Trophoblast cell (in vitro differentiated cells and primary cell): Measurements from ENCODE around the gene FUT3. TPM values are rescaled to one million over a fixed set of nuclear protein-coding genes. Genes with fewer than 3 reads are reported as not detected.

Experiments
- DNase-seq, 2 donors: peaks; one replicate each; pipeline ENCODE4 v3.0.0-alpha.2; 2016
- H2AFZ ChIP-seq: 2 replicates; pipeline ENCODE4 v1.6.1; 2013; ENCODE audit warnings: low read length, moderate library complexity, mild to moderate bottlenecking; ENCODE audit not compliant: insufficient read depth, poor library complexity
- H2AK5ac ChIP-seq: 2 replicates; pipeline ENCODE4 v1.6.1; 2013; ENCODE audit warnings: mild to moderate bottlenecking, low read length
- H2BK120ac ChIP-seq: 2 replicates; pipeline ENCODE4 v1.6.1; 2013; ENCODE audit warnings: low read length, mild to moderate bottlenecking, moderate library complexity; ENCODE audit not compliant: insufficient read depth, poor library complexity
- H2BK12ac ChIP-seq: 2 replicates; pipeline ENCODE4 v1.6.1; 2013; ENCODE audit warnings: mild to moderate bottlenecking, low read length, moderate library complexity
- H2BK5ac ChIP-seq: 2 replicates; pipeline ENCODE4 v1.6.1; 2013; ENCODE audit warnings: low read length, low read depth, moderate library complexity, mild to moderate bottlenecking; ENCODE audit not compliant: poor library complexity
- H3K14ac ChIP-seq: 2 replicates; pipeline ENCODE4 v1.6.1; 2013; ENCODE audit warnings: mild to moderate bottlenecking, low read length
- H3K18ac ChIP-seq: 2 replicates; pipeline ENCODE4 v1.6.1; 2013; ENCODE audit warnings: mild to moderate bottlenecking, low read length
- H3K23ac ChIP-seq: 2 replicates; pipeline ENCODE4 v1.6.1; 2013; ENCODE audit warnings: low read length
- H3K27ac ChIP-seq: 2 replicates; pipeline ENCODE4 v1.5.1; 2013; ENCODE audit warnings: low read depth, mild to moderate bottlenecking, inconsistent platforms, low read length, moderate library complexity
- H3K27me3 ChIP-seq: 2 replicates; pipeline ENCODE4 v1.6.1; 2013; ENCODE audit warnings: inconsistent platforms, mild to moderate bottlenecking, low read length, moderate library complexity; ENCODE audit not compliant: insufficient read depth
- H3K36me3 ChIP-seq, 2 experiments: 1 replicate in 1 of 2; 2 replicates in 1 of 2; pipeline ENCODE4 v1.6.1; 2013; ENCODE audit warnings: low read length in 2 of 2, mild to moderate bottlenecking in 2 of 2, moderate library complexity in 1 of 2; ENCODE audit not compliant: insufficient read depth in 2 of 2, control insufficient read depth in 1 of 2
- H3K4ac ChIP-seq: 2 replicates; pipeline ENCODE4 v1.6.1; 2013; ENCODE audit warnings: low read depth, mild to moderate bottlenecking, low read length, moderate library complexity
- H3K4me1 ChIP-seq, 2 experiments: 1 replicate in 1 of 2; 2 replicates in 1 of 2; pipeline ENCODE4 v1.6.1; 2013; ENCODE audit warnings: low read length in 2 of 2, mild to moderate bottlenecking in 2 of 2, moderate library complexity in 1 of 2; ENCODE audit not compliant: insufficient read depth in 2 of 2, control insufficient read depth in 1 of 2
- H3K4me2 ChIP-seq: 2 replicates; pipeline ENCODE4 v1.6.1; 2013; ENCODE audit warnings: inconsistent platforms, mild to moderate bottlenecking, low read length, moderate library complexity
- H3K4me3 ChIP-seq: 2 replicates; pipeline ENCODE4 v1.5.1; 2013; ENCODE audit warnings: mild to moderate bottlenecking, low read depth, low read length, inconsistent platforms
- H3K79me1 ChIP-seq: one replicate; pipeline ENCODE4 v1.6.1; 2013; ENCODE audit warnings: low read length
- H3K79me2 ChIP-seq: 2 replicates; pipeline ENCODE4 v1.6.1; 2013; ENCODE audit warnings: low read length, mild to moderate bottlenecking; ENCODE audit not compliant: control insufficient read depth, insufficient read depth, poor library complexity
- H3K9ac ChIP-seq: 2 replicates; pipeline ENCODE4 v1.6.1; 2013; ENCODE audit warnings: mild to moderate bottlenecking, low read length
- H3K9me3 ChIP-seq: 2 replicates; pipeline ENCODE4 v1.6.1; 2013; ENCODE audit warnings: low read depth, mild to moderate bottlenecking, control low read depth, inconsistent platforms, low read length; ENCODE audit not compliant: insufficient read depth
- H4K12ac ChIP-seq: 2 replicates; pipeline ENCODE4 v1.6.1; 2013; ENCODE audit warnings: low read depth, mild to moderate bottlenecking, low read length, moderate library complexity
- H4K8ac ChIP-seq: 2 replicates; pipeline ENCODE4 v1.6.1; 2013; ENCODE audit warnings: low read depth, mild to moderate bottlenecking, low read length, moderate library complexity
- H4K91ac ChIP-seq: one replicate; pipeline ENCODE4 v1.6.1; 2013; ENCODE audit warnings: low read depth, mild to moderate bottlenecking, low read length, moderate library complexity
- WGBS: extraction: QIAGEN DNeasy Blood & Tissue Kit; methylation state at CpG from one replicate; pipeline ENCODE4 v1.1.7; 2013; ENCODE audit warnings: missing lambda C conversion rate; ENCODE audit not compliant: insufficient read length, insufficient coverage; ENCODE audit errors: extremely low coverage; 5-methylcytosine and 5-hydroxymethylcytosine counted together
- polyA plus RNA-seq: library from polyadenylated mRNA; stranded (reverse); fragments of 200-250 nt; gene quantifications from 2 replicates; pipeline ENCODE4 v1.2.3, GENCODE V29; 2013

FUT3 gene
- 0.41 and 0.47 TPM in 2 replicates for polyA plus RNA-seq

GRCh38 chr19:5851302-5851701, at the start of gene FUT3:
Gene FUT3 (minus strand): TSS chr19:5851449.
- no peak within 1 kb of the TSS for H3K27ac ChIP-seq
- no peak within 1 kb of the TSS for H3K14ac ChIP-seq
- H2AK5ac ChIP-seq = no peak within 1 kb of the TSS
- no peak within 1 kb of the TSS for H4K12ac ChIP-seq
- H3K4me3 ChIP-seq = no peak within 1 kb of the TSS
- no peak within 1 kb of the TSS for H3K9ac ChIP-seq
- H3K9me3 ChIP-seq = no peaks in the 10 kb centered on the region
- no peaks in the 10 kb centered on the region for H3K36me3 ChIP-seq
- DNase-seq = no peak
- no peak within 1 kb of the TSS for H2BK120ac ChIP-seq
- no peaks in the 10 kb centered on the region for H3K27me3 ChIP-seq
- H2AFZ ChIP-seq = no peak within 1 kb of the TSS
- no peaks in the 10 kb centered on the region for H3K79me1 ChIP-seq
- no CpG with 5 or more reads among the region's 10 CpGs for WGBS
- H3K4ac ChIP-seq = no peak within 1 kb of the TSS
- no peak within 1 kb of the TSS for H3K18ac ChIP-seq
- H2BK12ac ChIP-seq = no peak within 1 kb of the TSS
- no peak within 1 kb of the TSS for H4K8ac ChIP-seq
- H3K79me2 ChIP-seq = no peaks in the 10 kb centered on the region
- no peak within 1 kb of the TSS for H3K4me2 ChIP-seq
- H2BK5ac ChIP-seq = no peak within 1 kb of the TSS
- no peak within 1 kb of the TSS for H3K23ac ChIP-seq
- H4K91ac ChIP-seq = no peak within 1 kb of the TSS
- H3K4me1 ChIP-seq = no peaks in the 10 kb centered on the region

- Histone ChIP-seq H3K9me3 (peaks cover 7% of the 10 kb centered on the region), H3K27ac (no peak overlapping the region), H3K23ac (no peak overlapping the region), H3K9ac (no peak overlapping the region), H2BK120ac (no peak overlapping the region), H2BK12ac (no peak overlapping the region), H2BK5ac (no peak overlapping the region), H3K4me3 (no peak overlapping the region), H3K79me2 (peaks cover 16% of the 10 kb centered on the region), H3K4ac (peak overlapping the region; percentile 58), H3K4me2 (no peak overlapping the region), H3K27me3 (no peaks in the 10 kb centered on the region), H4K91ac (no peak overlapping the region), H3K18ac (no peak overlapping the region), H2AFZ (no peak overlapping the region), H3K14ac (no peak overlapping the region), H3K36me3 (peaks cover 24 to 26% of the 10 kb centered on the region in 2 experiments), H4K12ac (no peak overlapping the region), H2AK5ac (no peak overlapping the region), H3K79me1 (peaks cover 10% of the 10 kb centered on the region), H4K8ac (no peak overlapping the region), H3K4me1 (peaks cover 5 to 10% of the 10 kb centered on the region in 2 experiments)
- no CpG with 5 or more reads among the region's 8 CpGs for WGBS
- no peak for DNase-seq
Observed at GRCh38 chr19:5900976-5901375, 49.7 kb upstream of the FUT3 start.

- no peak overlapping the region for H3K27ac ChIP-seq
- H3K4me3 ChIP-seq = no peak overlapping the region
- no peak overlapping the region for H3K9ac ChIP-seq
- no peak overlapping the region for H2AK5ac ChIP-seq
- peaks cover 34 to 36% of the 10 kb centered on the region in 2 experiments for H3K36me3 ChIP-seq
- peaks cover 5% of the 10 kb centered on the region in 2 experiments for H3K4me1 ChIP-seq
- no peak overlapping the region for H2AFZ ChIP-seq
- no peak overlapping the region for H4K12ac ChIP-seq
- no peak overlapping the region for H4K8ac ChIP-seq
- no peak overlapping the region for H3K14ac ChIP-seq
- no peak overlapping the region for H4K91ac ChIP-seq
- no peak overlapping the region for H2BK12ac ChIP-seq
- no peak for DNase-seq
- H3K4ac ChIP-seq = peak overlapping the region; percentile 70
- no CpG with 5 or more reads among the region's 13 CpGs for WGBS
- no peak overlapping the region for H3K18ac ChIP-seq
- H2BK5ac ChIP-seq = no peak overlapping the region
- H3K23ac ChIP-seq = no peak overlapping the region
- H3K79me1 ChIP-seq = peaks cover 9% of the 10 kb centered on the region
- no peak overlapping the region for H3K4me2 ChIP-seq
- peaks cover 16% of the 10 kb centered on the region for H3K79me2 ChIP-seq
- no peaks in the 10 kb centered on the region for H3K27me3 ChIP-seq
- H2BK120ac ChIP-seq = no peak overlapping the region
- peaks cover 7% of the 10 kb centered on the region for H3K9me3 ChIP-seq
Observed at GRCh38 chr19:5899728-5900526, 48.7 kb upstream of the FUT3 start.

- H2BK120ac ChIP-seq = no peak overlapping the region
- no peak overlapping the region for H3K4me3 ChIP-seq
- H3K4me2 ChIP-seq = no peak overlapping the region
- H3K27ac ChIP-seq = no peak overlapping the region
- H3K23ac ChIP-seq = no peak overlapping the region
- H3K9me3 ChIP-seq = peaks cover 7% of the 10 kb centered on the region
- no peak overlapping the region for H2BK5ac ChIP-seq
- H2AFZ ChIP-seq = no peak overlapping the region
- no peak overlapping the region for H3K18ac ChIP-seq
- H4K12ac ChIP-seq = no peak overlapping the region
- H3K79me2 ChIP-seq = peaks cover 4% of the 10 kb centered on the region
- no CpG with 5 or more reads among the region's 30 CpGs for WGBS
- no peak overlapping the region for H3K9ac ChIP-seq
- H3K79me1 ChIP-seq = no peaks in the 10 kb centered on the region
- H3K4me1 ChIP-seq = peaks cover under 1 to 1% of the 10 kb centered on the region in 2 experiments
- DNase-seq = no peak
- no peak overlapping the region for H3K4ac ChIP-seq
- no peak overlapping the region for H4K8ac ChIP-seq
- H2BK12ac ChIP-seq = no peak overlapping the region
- H4K91ac ChIP-seq = no peak overlapping the region
- no peaks in the 10 kb centered on the region for H3K27me3 ChIP-seq
- peaks cover 41 to 45% of the 10 kb centered on the region in 2 experiments for H3K36me3 ChIP-seq
- no peak overlapping the region for H3K14ac ChIP-seq
- no peak overlapping the region for H2AK5ac ChIP-seq
Observed at GRCh38 chr19:5897189-5897969, 46.1 kb upstream of the FUT3 start.
